Stimulated activated CD4-positive, alpha-beta T cell treated with anti-CD3 and anti-CD28 coated beads, Interleukin-12 subunit alpha, Interleukin-12 subunit beta, amount 100 ng/mL, for 24 hours (primary cell): Measurements from ENCODE around the gene GFI1.
"Not testable (repeated sequence)": the region's sequence is repeated elsewhere in the genome, so short reads cannot be mapped to it uniquely, and the experiment has no call there.

Experiments
- DNase-seq, 2 experiments: peaks; one replicate each; pipeline ENCODE4 v3.0.0-alpha.2; 2020; ENCODE audit warnings: low read depth in 2 of 2

Gene GFI1

GRCh38 chr1:92465256-92465647 lies 21.5 kb downstream of the GFI1 start:
- no peak for DNase-seq

GRCh38 chr1:92464588-92465255 lies 22.0 kb downstream of the GFI1 start:
- DNase-seq = no peak

GRCh38 chr1:92461364-92462097 lies 25.2 kb downstream of the GFI1 start:
- no peak for DNase-seq

GRCh38 chr1:92459871-92460320 lies 26.8 kb downstream of the GFI1 start:
- DNase-seq = no peak

- no peak for DNase-seq
Measured at GRCh38 chr1:92458146-92458545, 28.6 kb downstream of the GFI1 start.

- DNase-seq = no peak
Measured at GRCh38 chr1:92447976-92448375, 38.7 kb downstream of the GFI1 start.

GRCh38 chr1:92447033-92447681 lies 39.6 kb downstream of the GFI1 start:
- no peak for DNase-seq

GRCh38 chr1:92446546-92446945 lies 40.2 kb downstream of the GFI1 start:
- no peak for DNase-seq

GRCh38 chr1:92445865-92446264 lies 40.9 kb downstream of the GFI1 start:
- DNase-seq = no peak

GRCh38 chr1:92444351-92444750 lies 42.4 kb downstream of the GFI1 start:
- DNase-seq = no peak

GRCh38 chr1:92443893-92444292 lies 42.8 kb downstream of the GFI1 start:
- no peak for DNase-seq

GRCh38 chr1:92442351-92442750 lies 44.4 kb downstream of the GFI1 start:
- DNase-seq = no peak

- DNase-seq = no peak
Measured at GRCh38 chr1:92441697-92442342, 44.9 kb downstream of the GFI1 start.

- DNase-seq = no peak
Measured at GRCh38 chr1:92441316-92441696, 45.4 kb downstream of the GFI1 start.

- no peak for DNase-seq
Measured at GRCh38 chr1:92439291-92439690, 47.4 kb downstream of the GFI1 start.

GRCh38 chr1:92434572-92434971 lies 52.2 kb downstream of the GFI1 start:
- not testable (repeated sequence) for DNase-seq

- no peak for DNase-seq
Measured at GRCh38 chr1:92430030-92430429, 56.7 kb downstream of the GFI1 start.

- no peak for DNase-seq
Measured at GRCh38 chr1:92425617-92426016, 61.1 kb downstream of the GFI1 start.
